ENCODE results near the gene SPATA9. TPM values are rescaled to one million over a fixed set of nuclear protein-coding genes. Genes with fewer than 3 reads are reported as not detected.

The SPATA9 gene
- polyA plus RNA-seq, 3 donors = 0.59 to 7.0 (median 0.67) TPM

Other genes starting within 250 kb of the SPATA9 start
- gene SKIC3, start 128.0 kb downstream of the SPATA9 start, polyA plus RNA-seq = 10 to 100 TPM; 17.2 to 21.0 (median 20.0) TPM
- gene ARSK, start 127.9 kb downstream of the SPATA9 start, polyA plus RNA-seq = 1 to 10 TPM; 1.3 to 4.1 (median 1.9) TPM
- 1 to 10 TPM in 1 of 3 donors, under 1 TPM in 1, not detected in 1; 0.25 to 5.5 TPM for gene GPR150, start 62.9 kb downstream of the SPATA9 start, polyA plus RNA-seq
- 1 to 10 TPM; 1.0 to 4.4 (median 2.1) TPM for gene RFESD, start 36.2 kb downstream of the SPATA9 start, polyA plus RNA-seq
- 10 to 100 TPM; 75.1 to 81.4 (median 77.9) TPM for gene RHOBTB3, start 48.3 kb upstream of the SPATA9 start, polyA plus RNA-seq
- 100 to 1,000 TPM in 2 of 3 donors, 10 to 100 TPM in 1; 28.6 to 212 (median 201) TPM for gene GLRX, start 139.7 kb upstream of the SPATA9 start, polyA plus RNA-seq

Data from adipose tissue (tissue), 3 donors.